ENCODE measurements around the gene CLIP3. TPM values are rescaled to one million over a fixed set of nuclear protein-coding genes. Genes with fewer than 3 reads are reported as not detected.

CLIP3 gene
- total and polyA plus RNA-seq, 7 donors, result 1.2 to 53.7 (median 22.5) TPM

DNA sequence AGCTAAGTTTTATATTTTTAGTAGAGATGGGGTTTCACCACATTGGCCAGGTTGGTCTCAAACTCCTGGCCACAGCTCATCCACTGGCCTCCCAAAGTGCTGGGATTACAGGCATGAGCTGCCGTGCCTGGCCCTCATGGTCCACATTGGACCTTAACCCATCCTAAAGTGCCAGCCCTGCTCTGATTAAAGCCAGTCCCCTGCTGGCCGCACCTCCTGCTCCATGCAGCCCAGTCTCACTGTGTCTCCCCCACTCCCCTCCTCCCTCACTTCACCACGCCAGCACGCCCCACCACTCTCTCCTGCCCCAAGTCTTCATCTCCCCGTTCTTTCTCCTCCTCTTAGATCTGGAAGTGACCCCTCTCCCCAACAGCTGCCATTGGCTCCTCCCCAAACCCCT, 54.4 kb downstream of the CLIP3 start:
- Histone ChIP-seq H3K4me3 (no peak overlapping the region), H3K27me3 (peaks cover 0 to 29% (median 6%) of the 10 kb centered on the region in 3 donors), H3K9me3 (no peaks in the 10 kb centered on the region), H3K4me1 (no peaks in the 10 kb centered on the region), H3K36me3 (no peaks in the 10 kb centered on the region), H3K27ac (no peak overlapping the region)
- intact Hi-C loops (cut with DNase I), result no loop called here
- no peak for TF ChIP-seq POLR2AphosphoS5 (IDR thresholded peaks at IDR 0.05)
- TF ChIP-seq CTCF (IDR thresholded peaks at IDR 0.05), result no peak
- TF ChIP-seq EP300 (IDR thresholded peaks at IDR 0.05), result no peak
- no peak for TF ChIP-seq POLR2A (IDR thresholded peaks at IDR 0.05)
- no peak for DNase-seq
- WGBS, 2 donors, result 44 to 47% methylated on average over 5 of the region's 5 CpGs

DNA sequence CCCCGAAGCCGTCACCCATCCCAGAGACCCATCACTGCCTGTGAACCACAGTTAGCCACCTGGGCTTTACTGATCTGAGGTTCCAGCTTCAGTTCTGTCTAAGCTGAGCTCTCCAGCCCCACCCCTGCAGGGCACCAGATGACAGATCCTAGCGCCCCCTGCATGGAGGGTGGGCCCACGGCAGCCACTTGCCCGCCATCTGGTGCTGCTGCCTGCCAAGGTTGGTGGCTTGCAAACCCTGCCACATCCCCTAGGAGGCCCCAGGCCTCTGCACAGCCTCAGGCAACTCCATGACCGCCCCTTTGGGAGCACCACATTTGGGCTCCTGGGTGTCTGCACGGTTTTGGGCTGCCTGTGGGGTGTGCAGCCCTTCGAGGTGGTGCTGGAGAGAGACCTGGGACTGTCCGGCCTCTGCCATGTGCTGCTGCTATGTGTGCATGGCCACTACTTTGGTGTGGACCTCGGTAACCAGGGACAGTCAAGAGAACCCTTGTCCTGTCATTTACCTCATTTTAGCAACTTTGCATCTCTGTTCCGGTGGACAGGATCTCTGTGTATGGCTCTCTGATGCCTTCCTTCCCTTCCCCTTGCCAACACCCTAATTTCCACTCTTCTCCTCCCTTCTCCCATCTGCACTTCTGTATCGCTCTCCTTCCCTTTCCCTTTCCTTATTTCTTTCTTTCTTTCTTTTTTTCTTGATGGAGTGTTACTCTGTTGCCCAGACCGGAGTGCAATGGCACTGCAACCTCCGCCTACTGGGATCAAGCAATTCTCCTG, 55.0 kb downstream of the CLIP3 start:
- Histone ChIP-seq H3K27me3 (peaks cover 0 to 29% (median 6%) of the 10 kb centered on the region in 3 donors), H3K36me3 (no peaks in the 10 kb centered on the region), H3K27ac (no peak overlapping the region), H3K9me3 (no peaks in the 10 kb centered on the region), H3K4me1 (no peaks in the 10 kb centered on the region), H3K4me3 (no peak overlapping the region)
- intact Hi-C loops (cut with DNase I), result no loop called here
- no peak for TF ChIP-seq EP300 (IDR thresholded peaks at IDR 0.05)
- no peak for TF ChIP-seq CTCF (IDR thresholded peaks at IDR 0.05)
- TF ChIP-seq POLR2A (IDR thresholded peaks at IDR 0.05), result no peak
- no peak for TF ChIP-seq POLR2AphosphoS5 (IDR thresholded peaks at IDR 0.05)
- WGBS, 2 donors, result 54 to 55% methylated on average over 14 of the region's 14 CpGs
- no peak for DNase-seq

GRCh38 chr19:35975608-35976214, 57.0 kb downstream of the CLIP3 start:
- Histone ChIP-seq H3K4me1 (no peaks in the 10 kb centered on the region), H3K9me3 (no peaks in the 10 kb centered on the region), H3K4me3 (no peak overlapping the region), H3K27me3 (peaks cover 0 to 24% (median 6%) of the 10 kb centered on the region in 3 donors), H3K36me3 (no peaks in the 10 kb centered on the region), H3K27ac (no peak overlapping the region)
- WGBS, 2 donors, result 35 to 37% methylated on average over 5 of the region's 5 CpGs
- no peak for DNase-seq
- intact Hi-C loops (cut with DNase I), result no loop called here
- TF ChIP-seq POLR2AphosphoS5 (IDR thresholded peaks at IDR 0.05), result no peak
- TF ChIP-seq CTCF (IDR thresholded peaks at IDR 0.05), result no peak
- no peak for TF ChIP-seq POLR2A (IDR thresholded peaks at IDR 0.05)
- TF ChIP-seq EP300 (IDR thresholded peaks at IDR 0.05), result no peak

DNA sequence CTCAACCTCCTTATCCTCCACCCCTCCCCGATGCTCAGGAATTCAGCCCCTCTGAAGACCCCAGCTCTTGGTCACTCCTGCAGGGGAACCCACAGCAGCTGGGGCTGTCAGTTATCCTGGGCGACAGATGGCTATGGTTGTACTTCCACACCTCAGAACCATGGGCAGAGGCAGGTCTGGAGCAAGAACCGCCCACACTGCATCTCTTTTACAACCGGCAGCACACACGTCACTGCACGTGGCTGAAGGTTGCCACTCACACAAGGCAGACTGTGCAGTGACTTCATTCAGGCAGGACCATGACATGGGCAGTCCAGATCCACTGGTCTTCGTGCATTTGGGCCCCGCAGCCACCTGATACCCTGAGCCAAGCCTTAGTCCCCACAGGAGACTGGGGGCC, 59.2 kb downstream of the CLIP3 start:
- Histone ChIP-seq H3K36me3 (no peaks in the 10 kb centered on the region), H3K4me3 (no peak overlapping the region), H3K9me3 (no peaks in the 10 kb centered on the region), H3K27ac (no peak overlapping the region), H3K4me1 (no peaks in the 10 kb centered on the region), H3K27me3 (peaks cover 0 to 13% (median 0%) of the 10 kb centered on the region in 3 donors)
- intact Hi-C loops (cut with DNase I), result no loop called here
- no peak for DNase-seq
- WGBS, 2 donors, result 31 to 40% methylated on average over 8 of the region's 8 CpGs
- TF ChIP-seq EP300 (IDR thresholded peaks at IDR 0.05) (no peak), POLR2A (IDR thresholded peaks at IDR 0.05) (no peak), CTCF (IDR thresholded peaks at IDR 0.05) (no peak), POLR2AphosphoS5 (IDR thresholded peaks at IDR 0.05) (no peak)

All from sigmoid colon (tissue), 7 donors.